Measurements from ENCODE around the gene ARHGAP4.
A peak's percentile ranks its signal among the peaks of the same experiment; 100 is the strongest.

The ARHGAP4 gene

DNA sequence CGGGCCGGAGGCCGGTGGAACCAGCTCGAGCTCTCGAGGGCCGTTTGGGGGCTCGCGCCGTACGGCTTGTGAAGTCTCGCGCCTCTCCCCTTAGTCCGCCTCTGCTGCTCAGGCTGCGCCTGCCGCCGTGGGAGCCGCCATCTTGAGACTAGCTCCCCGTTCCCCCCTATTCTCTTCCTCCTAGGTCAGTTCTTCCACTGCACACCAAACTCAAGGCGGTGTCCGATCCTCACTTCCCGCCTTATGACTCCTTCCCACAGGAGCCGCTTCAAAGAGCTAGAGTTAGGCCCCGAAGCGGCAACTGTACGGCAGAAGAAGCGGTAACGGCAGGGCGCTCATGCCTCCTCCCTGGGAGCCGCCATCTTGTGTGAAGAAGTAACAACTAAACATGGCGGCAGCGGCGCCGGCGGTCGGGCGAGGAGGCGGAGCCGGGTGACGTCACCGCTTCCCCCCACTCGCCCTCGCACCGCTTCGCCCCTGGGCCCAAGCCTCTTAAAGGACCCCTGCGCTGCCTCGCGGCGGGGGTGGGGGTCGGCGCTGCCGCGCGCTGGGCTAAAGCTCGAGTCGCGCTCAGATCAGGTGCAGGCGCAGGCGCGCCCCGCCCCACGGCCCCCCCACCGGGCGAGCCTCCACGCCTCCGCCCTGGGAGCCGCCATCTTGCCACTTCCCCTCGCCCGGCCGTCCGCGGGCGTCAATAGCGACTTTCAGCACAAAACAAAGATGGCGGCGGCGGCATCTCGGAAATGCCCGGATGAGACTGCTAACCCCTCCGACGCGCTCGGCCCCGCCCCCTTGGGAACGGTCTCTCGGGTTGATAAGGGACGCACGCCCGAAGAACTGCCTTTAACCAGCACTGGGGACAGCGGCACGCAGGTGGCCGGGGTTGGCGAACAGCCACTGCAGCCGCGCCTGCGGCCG is 45.6 kb upstream of the ARHGAP4 start, which contains the start of gene HCFC1:
Gene HCFC1, minus strand, starts transcription at position 369 of the 918 bp plus-strand sequence. CDS start 978 bp downstream, outside the sequence.
- H3K9me3 ChIP-seq (ENCODE audit: insufficient read depth, low read length) = no peaks in the 10 kb centered on the region
- peaks cover 4% of the 10 kb centered on the region for H3K4me1 ChIP-seq (ENCODE audit: insufficient read depth, insufficient read length)

DNA sequence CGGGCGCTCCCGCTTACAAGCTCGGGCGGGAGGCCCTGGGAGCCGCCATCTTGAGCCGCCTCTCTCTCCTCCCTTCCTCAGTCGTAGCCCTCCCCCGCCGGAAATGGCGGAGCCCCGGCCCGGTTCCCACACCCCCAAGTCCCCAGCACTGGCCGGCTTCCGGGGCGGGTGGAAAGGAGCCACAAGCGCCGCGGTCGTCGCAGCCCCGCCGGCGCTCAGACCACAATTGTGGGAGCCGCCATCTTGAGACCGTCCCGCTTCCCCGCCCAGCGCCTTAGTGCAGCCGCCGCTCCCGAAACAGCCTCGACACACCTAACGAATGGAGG is 45.0 kb upstream of the ARHGAP4 start:
- peak; percentile 36 for DNase-seq (ENCODE audit: low read depth, low spot score)
- Histone ChIP-seq H3K36me3 (ENCODE audit: insufficient read depth, insufficient read length, low read length) (peaks cover 29% of the 10 kb centered on the region), H3K9me3 (ENCODE audit: insufficient read depth, low read length) (no peaks in the 10 kb centered on the region), H3K4me1 (ENCODE audit: insufficient read depth, insufficient read length) (peaks cover 5% of the 10 kb centered on the region), H3K4me3 (ENCODE audit: insufficient read length, low read depth) (peak overlapping the region; percentile 82), H3K27me3 (ENCODE audit: insufficient read depth, insufficient read length) (no peaks in the 10 kb centered on the region), H3K9ac (ENCODE audit: insufficient read length, low read depth) (peak overlapping the region; percentile 95)
- TF ChIP-seq ZNF274 (IDR thresholded peaks at IDR 0.05; ENCODE audit: low read depth, low read length) (no peak), YY1 (IDR thresholded peaks at IDR 0.05; ENCODE audit: insufficient read depth, insufficient read length) (peak; percentile 6)

More for the DNA sequence above, 45.6 kb upstream of the ARHGAP4 start, which contains the start of gene HCFC1:
- peak within 1 kb of the TSS; percentile 82 for H3K4me3 ChIP-seq (ENCODE audit: insufficient read length, low read depth)
- peak within 1 kb of the TSS; percentile 95 for H3K9ac ChIP-seq (ENCODE audit: insufficient read length, low read depth)
- TF ChIP-seq ZNF274 (IDR thresholded peaks at IDR 0.05; ENCODE audit: low read depth, low read length) = no peak
- peak; percentile 80 for TF ChIP-seq YY1 (IDR thresholded peaks at IDR 0.05; ENCODE audit: insufficient read depth, insufficient read length)
- TF ChIP-seq SUZ12 (IDR thresholded peaks at IDR 0.05; ENCODE audit: extremely low read depth, insufficient read depth, insufficient read length) = no peak
- H3K36me3 ChIP-seq (ENCODE audit: insufficient read depth, insufficient read length, low read length) = peaks cover 29% of the 10 kb centered on the region
- peak; percentile 70 for DNase-seq (ENCODE audit: low read depth, low spot score)
- H3K27me3 ChIP-seq (ENCODE audit: insufficient read depth, insufficient read length) = no peaks in the 10 kb centered on the region

DNA sequence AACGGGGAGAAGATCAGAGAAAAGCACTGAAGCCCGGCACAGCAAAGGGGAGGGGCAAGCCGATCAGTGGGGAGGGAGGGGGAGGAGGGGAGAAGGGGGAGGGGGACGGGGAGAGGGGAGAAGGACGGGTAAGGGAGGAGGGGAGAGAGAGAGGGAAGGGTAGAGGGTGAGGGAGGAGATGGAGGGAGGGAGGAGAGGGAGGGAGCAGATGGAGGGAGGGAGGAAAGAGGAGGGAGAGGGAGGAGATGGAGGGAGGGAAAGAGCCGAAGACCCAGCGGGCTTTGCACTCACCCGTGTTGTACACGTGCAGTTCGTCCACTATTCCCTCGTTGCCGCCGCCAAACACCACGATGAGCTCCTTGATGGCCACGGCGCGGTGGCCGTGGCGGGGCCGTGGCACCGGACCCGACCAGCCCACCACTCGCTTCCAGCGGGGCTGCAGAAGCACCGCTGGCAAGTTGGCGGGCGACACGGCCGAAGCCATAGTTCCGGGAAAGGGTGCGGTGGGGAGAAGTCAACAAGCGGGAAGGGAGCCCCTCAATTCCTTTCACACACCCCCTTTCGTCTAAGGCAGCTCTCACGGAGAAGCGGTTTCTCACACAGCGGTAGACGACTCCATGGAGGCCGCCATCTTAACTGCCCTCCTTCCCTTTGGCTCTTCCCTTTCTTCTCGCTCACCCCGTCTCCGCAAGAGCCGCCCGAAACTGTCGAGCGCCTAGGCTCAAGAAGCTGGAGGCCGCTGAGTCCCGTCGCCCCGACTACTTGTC is 44.5 kb upstream of the ARHGAP4 start:
- H3K4me1 ChIP-seq (ENCODE audit: insufficient read depth, insufficient read length) = peaks cover 5% of the 10 kb centered on the region
- TF ChIP-seq ZNF274 (IDR thresholded peaks at IDR 0.05; ENCODE audit: low read depth, low read length) (no peak), YY1 (IDR thresholded peaks at IDR 0.05; ENCODE audit: insufficient read depth, insufficient read length) (peak; percentile 67), SUZ12 (IDR thresholded peaks at IDR 0.05; ENCODE audit: extremely low read depth, insufficient read depth, insufficient read length) (no peak)
- DNase-seq (ENCODE audit: low read depth, low spot score) = peak; percentile 32
- no peaks in the 10 kb centered on the region for H3K9me3 ChIP-seq (ENCODE audit: insufficient read depth, low read length)
- H3K9ac ChIP-seq (ENCODE audit: insufficient read length, low read depth) = peak overlapping the region; percentile 95
- H3K4me3 ChIP-seq (ENCODE audit: insufficient read length, low read depth) = peak overlapping the region; percentile 82
- peaks cover 29% of the 10 kb centered on the region for H3K36me3 ChIP-seq (ENCODE audit: insufficient read depth, insufficient read length, low read length)
- no peaks in the 10 kb centered on the region for H3K27me3 ChIP-seq (ENCODE audit: insufficient read depth, insufficient read length)

DNA sequence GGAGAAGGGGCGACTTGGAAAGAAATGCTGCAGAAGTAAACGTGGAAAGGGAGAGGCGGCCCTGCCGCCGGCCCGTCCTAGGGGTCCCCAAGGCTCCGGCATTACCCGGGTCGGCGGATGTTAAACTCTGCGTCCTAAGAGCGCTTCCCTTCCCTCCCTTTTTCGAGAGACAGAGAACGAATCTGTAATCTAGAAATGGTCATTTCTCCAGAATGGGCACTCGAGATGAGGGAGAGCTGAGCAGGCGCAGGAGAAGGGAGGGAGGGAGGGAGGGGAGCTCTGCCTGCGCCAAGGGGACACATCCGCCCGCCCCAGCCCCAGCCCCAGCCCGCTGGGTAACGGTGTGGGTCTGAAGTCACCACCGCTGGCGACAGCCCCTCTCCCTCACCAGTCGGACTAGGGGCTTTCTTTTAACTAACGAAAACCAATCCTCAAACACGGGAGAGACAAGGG is 43.9 kb upstream of the ARHGAP4 start:
- peak overlapping the region; percentile 70 for H3K9ac ChIP-seq (ENCODE audit: insufficient read length, low read depth)
- H3K4me3 ChIP-seq (ENCODE audit: insufficient read length, low read depth) = peak overlapping the region; percentile 55
- H3K9me3 ChIP-seq (ENCODE audit: insufficient read depth, low read length) = no peaks in the 10 kb centered on the region
- H3K4me1 ChIP-seq (ENCODE audit: insufficient read depth, insufficient read length) = peaks cover 5% of the 10 kb centered on the region
- peaks cover 33% of the 10 kb centered on the region for H3K36me3 ChIP-seq (ENCODE audit: insufficient read depth, insufficient read length, low read length)
- no peaks in the 10 kb centered on the region for H3K27me3 ChIP-seq (ENCODE audit: insufficient read depth, insufficient read length)
- TF ChIP-seq SUZ12 (IDR thresholded peaks at IDR 0.05; ENCODE audit: extremely low read depth, insufficient read depth, insufficient read length) (no peak), ZNF274 (IDR thresholded peaks at IDR 0.05; ENCODE audit: low read depth, low read length) (no peak), YY1 (IDR thresholded peaks at IDR 0.05; ENCODE audit: insufficient read depth, insufficient read length) (no peak)
- no peak for DNase-seq (ENCODE audit: low read depth, low spot score)

DNA sequence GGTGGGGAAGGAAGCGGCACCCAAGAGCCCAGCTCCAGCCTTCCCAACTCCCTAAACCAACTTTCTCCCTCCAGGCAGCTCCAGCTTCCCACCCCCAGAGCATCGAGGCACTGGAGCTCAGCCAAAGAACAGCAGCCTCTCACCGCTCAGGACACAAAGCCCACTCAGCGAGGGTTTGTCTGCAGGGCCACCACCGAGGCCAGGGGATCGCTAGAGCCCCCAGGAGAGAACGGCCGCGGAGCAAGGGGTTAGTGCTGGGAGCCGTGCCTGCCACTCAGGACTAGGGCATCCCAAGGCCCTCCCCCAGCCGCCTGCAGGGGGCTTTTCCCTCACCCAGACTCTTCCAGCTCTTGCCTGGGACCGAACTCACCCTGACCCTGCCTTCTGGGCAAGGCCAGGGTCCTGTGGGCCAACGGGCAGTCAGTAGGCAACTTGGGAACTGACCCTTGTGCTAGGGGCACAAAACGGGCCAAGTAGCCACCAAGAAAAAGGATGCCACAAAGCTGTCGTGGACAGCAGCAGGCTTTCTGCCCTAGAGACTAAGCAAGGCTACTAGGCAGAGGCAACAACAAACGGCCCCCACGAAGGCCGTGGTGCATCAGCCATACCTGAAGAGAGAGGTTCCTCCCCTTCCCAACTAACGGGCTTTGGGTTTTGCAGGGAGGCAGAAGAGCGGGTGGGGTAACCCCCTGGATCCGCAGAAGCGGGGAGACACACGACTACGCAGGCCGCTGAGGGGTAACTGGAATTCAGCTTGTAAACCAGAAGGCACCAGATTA is 43.2 kb upstream of the ARHGAP4 start:
- H3K4me3 ChIP-seq (ENCODE audit: insufficient read length, low read depth) = peak overlapping the region; percentile 55
- no peaks in the 10 kb centered on the region for H3K9me3 ChIP-seq (ENCODE audit: insufficient read depth, low read length)
- DNase-seq (ENCODE audit: low read depth, low spot score) = no peak
- no peak for TF ChIP-seq ZNF274 (IDR thresholded peaks at IDR 0.05; ENCODE audit: low read depth, low read length)
- TF ChIP-seq SUZ12 (IDR thresholded peaks at IDR 0.05; ENCODE audit: extremely low read depth, insufficient read depth, insufficient read length) = no peak
- TF ChIP-seq YY1 (IDR thresholded peaks at IDR 0.05; ENCODE audit: insufficient read depth, insufficient read length) = no peak
- H3K36me3 ChIP-seq (ENCODE audit: insufficient read depth, insufficient read length, low read length) = peaks cover 39% of the 10 kb centered on the region
- peaks cover 5% of the 10 kb centered on the region for H3K4me1 ChIP-seq (ENCODE audit: insufficient read depth, insufficient read length)
- H3K9ac ChIP-seq (ENCODE audit: insufficient read length, low read depth) = peak overlapping the region; percentile 70
- no peaks in the 10 kb centered on the region for H3K27me3 ChIP-seq (ENCODE audit: insufficient read depth, insufficient read length)

DNA sequence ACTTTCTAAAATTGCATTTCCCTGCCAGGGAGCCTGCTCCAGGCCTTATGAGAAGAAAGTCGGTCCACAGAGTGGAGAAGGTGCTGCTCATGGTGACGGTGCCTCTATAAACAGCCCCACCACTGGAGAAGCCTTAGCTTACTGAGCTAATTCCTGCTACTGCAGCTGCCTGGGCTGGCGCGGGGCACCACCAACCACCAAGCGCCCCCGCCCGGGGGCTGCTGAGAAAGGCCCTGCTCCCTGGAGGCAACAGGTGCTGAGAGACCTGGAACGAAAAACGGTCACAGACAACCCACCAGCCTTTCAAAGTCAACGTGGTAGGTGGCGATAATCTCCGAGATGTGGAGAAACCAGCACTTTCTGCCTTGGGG is 42.7 kb upstream of the ARHGAP4 start:
- no peak for DNase-seq (ENCODE audit: low read depth, low spot score)
- Histone ChIP-seq H3K4me1 (ENCODE audit: insufficient read depth, insufficient read length) (peaks cover 3% of the 10 kb centered on the region), H3K36me3 (ENCODE audit: insufficient read depth, insufficient read length, low read length) (peaks cover 43% of the 10 kb centered on the region), H3K9ac (ENCODE audit: insufficient read length, low read depth) (peak overlapping the region; percentile 67), H3K4me3 (ENCODE audit: insufficient read length, low read depth) (peak overlapping the region; percentile 55), H3K9me3 (ENCODE audit: insufficient read depth, low read length) (no peaks in the 10 kb centered on the region), H3K27me3 (ENCODE audit: insufficient read depth, insufficient read length) (no peaks in the 10 kb centered on the region)
- TF ChIP-seq YY1 (IDR thresholded peaks at IDR 0.05; ENCODE audit: insufficient read depth, insufficient read length) (no peak), ZNF274 (IDR thresholded peaks at IDR 0.05; ENCODE audit: low read depth, low read length) (no peak), SUZ12 (IDR thresholded peaks at IDR 0.05; ENCODE audit: extremely low read depth, insufficient read depth, insufficient read length) (no peak)

Data from NT2/D1 (cell line).